ENCODE data around the gene WFIKKN2. TPM values are rescaled to one million over a fixed set of nuclear protein-coding genes. Genes with fewer than 3 reads are reported as not detected.

Gene WFIKKN2
- total RNA-seq, 4 donors from 2014 or later, result 0.42 to 0.75 (median 0.60) TPM

DNA sequence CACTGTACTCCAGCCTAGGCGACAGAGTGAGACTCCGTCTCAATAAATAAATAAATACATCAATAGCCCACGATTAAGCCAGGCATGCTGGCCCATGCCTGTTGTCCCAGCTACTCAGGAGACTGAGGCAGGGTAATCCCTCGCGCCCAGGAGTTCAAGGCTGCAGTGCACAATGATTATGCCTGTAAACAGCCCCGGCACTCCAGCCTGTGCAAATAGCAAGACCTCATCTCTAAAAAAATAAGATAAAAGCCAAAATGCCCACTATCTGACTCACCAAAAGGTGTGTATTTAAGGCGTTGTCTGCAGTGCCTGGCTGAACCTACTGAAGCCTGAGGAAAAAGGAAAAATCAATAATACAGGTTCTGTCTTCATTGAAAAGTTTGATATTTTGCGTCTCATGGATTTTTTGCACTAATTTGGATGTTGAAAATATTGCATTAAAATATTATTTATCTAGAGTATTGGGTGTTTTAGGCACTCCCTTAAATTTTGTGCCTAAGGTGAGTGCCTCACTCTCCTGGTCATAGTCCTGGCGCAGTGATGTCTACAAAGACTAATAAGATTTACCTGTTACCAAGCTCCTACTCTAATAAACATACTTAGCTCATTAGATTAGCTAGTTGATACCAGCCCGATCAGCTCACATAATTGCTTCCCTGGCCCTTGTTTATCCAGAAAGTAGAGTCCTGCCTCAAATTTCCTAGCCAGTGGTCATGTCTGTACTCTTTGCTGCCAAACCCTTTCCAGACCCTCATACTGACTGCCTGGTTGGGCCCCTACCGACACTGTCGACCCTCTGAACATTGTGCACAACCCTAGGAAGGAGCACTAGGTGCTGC, 55.5 kb downstream of the WFIKKN2 start:
- H3K27ac ChIP-seq (replicated peaks in 1 of 4), result no peak overlapping the region
- peaks cover 0 to 8% (median 0%) of the 10 kb centered on the region in 4 donors for H3K4me1 ChIP-seq
- 78% methylated on average over 12 of the region's 12 CpGs for WGBS
- no peaks in the 10 kb centered on the region for H3K9me3 ChIP-seq
- no peaks in the 10 kb centered on the region for H3K27me3 ChIP-seq
- DNase-seq (ENCODE audit: extremely low spot score), result no peak
- H3K4me3 ChIP-seq, result no peak overlapping the region
- no peak for TF ChIP-seq POLR2A (IDR thresholded peaks at IDR 0.05; ENCODE audit: low read depth)
- no peak for TF ChIP-seq POLR2AphosphoS5 (IDR thresholded peaks at IDR 0.05)
- TF ChIP-seq EP300 (IDR thresholded peaks at IDR 0.05), result no peak
- TF ChIP-seq, protein P1, sequence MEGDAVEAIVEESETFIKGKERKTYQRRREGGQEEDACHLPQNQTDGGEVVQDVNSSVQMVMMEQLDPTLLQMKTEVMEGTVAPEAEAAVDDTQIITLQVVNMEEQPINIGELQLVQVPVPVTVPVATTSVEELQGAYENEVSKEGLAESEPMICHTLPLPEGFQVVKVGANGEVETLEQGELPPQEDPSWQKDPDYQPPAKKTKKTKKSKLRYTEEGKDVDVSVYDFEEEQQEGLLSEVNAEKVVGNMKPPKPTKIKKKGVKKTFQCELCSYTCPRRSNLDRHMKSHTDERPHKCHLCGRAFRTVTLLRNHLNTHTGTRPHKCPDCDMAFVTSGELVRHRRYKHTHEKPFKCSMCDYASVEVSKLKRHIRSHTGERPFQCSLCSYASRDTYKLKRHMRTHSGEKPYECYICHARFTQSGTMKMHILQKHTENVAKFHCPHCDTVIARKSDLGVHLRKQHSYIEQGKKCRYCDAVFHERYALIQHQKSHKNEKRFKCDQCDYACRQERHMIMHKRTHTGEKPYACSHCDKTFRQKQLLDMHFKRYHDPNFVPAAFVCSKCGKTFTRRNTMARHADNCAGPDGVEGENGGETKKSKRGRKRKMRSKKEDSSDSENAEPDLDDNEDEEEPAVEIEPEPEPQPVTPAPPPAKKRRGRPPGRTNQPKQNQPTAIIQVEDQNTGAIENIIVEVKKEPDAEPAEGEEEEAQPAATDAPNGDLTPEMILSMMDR (IDR thresholded peaks at IDR 0.05), result no peak
- no peaks in the 10 kb centered on the region for H3K36me3 ChIP-seq
- intact Hi-C loops (cut with DNase I), result no loop called here

DNA sequence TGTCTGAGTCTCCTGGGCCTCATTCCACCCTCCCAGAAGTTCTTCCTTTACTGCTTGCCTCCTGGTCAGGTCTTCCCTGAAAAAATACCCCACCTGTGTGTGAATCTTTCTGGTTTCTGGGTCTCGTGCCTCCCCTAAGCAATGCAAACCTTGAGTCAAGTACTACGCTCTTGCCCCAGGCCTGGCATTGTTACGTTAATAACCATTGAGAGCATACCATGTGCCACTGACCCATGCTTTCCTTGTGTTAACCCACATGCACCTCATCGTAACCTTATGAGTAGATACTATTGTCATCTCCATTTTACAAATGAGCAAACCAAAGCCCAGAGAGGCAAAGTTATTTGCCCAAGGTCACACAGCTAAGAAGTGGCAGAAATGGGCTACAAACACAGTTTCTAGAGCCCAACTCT, 56.2 kb downstream of the WFIKKN2 start:
- Histone ChIP-seq H3K4me3 (no peak overlapping the region), H3K9me3 (no peaks in the 10 kb centered on the region), H3K36me3 (no peaks in the 10 kb centered on the region), H3K4me1 (peaks cover 0 to 8% (median 0%) of the 10 kb centered on the region in 4 donors), H3K27ac (replicated peaks in 1 of 4) (no peak overlapping the region), H3K27me3 (no peaks in the 10 kb centered on the region)
- intact Hi-C loops (cut with DNase I), result no loop called here
- WGBS, result 95% methylated on average over 4 of the region's 4 CpGs
- TF ChIP-seq EP300 (IDR thresholded peaks at IDR 0.05), result no peak
- TF ChIP-seq, protein P1 (IDR thresholded peaks at IDR 0.05), result no peak
- DNase-seq (ENCODE audit: extremely low spot score), result no peak

Small RNAs within 50 kb of the gene (small RNA-seq; reads per million reads assigned to genes)
- gene AC005921.1, result 0 reads per million in 3 donors

Other genes starting within 250 kb of the WFIKKN2 start
- gene ABCC3, start 200.7 kb upstream of the WFIKKN2 start, total RNA-seq, result 1 to 10 TPM in 3 of 4 donors, under 1 TPM in 1; 0.50 to 2.9 (median 1.9) TPM
- gene ANKRD40, start 127.7 kb upstream of the WFIKKN2 start, total RNA-seq, result 10 to 100 TPM; 73.1 to 96.2 (median 87.4) TPM
- 10 to 100 TPM; 28.8 to 65.6 (median 38.9) TPM for gene LUC7L3, start 116.0 kb upstream of the WFIKKN2 start, total RNA-seq
- gene ANKRD40CL, start 68.1 kb upstream of the WFIKKN2 start, total RNA-seq, result under 1 TPM in 1 of 4 donors, not detected in 3; 0.11 TPM
- 10 to 100 TPM; 26.7 to 34.4 (median 31.0) TPM for gene TOB1, start 30.8 kb downstream of the WFIKKN2 start, total RNA-seq

Measured in esophagus muscularis mucosa (tissue), 4 donors.